ENCODE results near the gene ANAPC5. TPM values are rescaled to one million over a fixed set of nuclear protein-coding genes. Genes with fewer than 3 reads are reported as not detected.

The ANAPC5 gene
- total RNA-seq, 1 experiment from 2014 or later: 101 TPM

- TF ChIP-seq CTCF (conservative IDR thresholded peaks at IDR 0.05): no peak
These were observed 5.1 kb upstream of the ANAPC5 start for GRCh38 chr12:121357331-121357730.

More at GRCh38 chr12:121357331-121357730, 5.1 kb upstream of the ANAPC5 start:
- peaks cover 3% of the 10 kb centered on the region for H3K23me2 ChIP-seq (ENCODE audit: insufficient read length, low read depth, low read length, poor library complexity, severe bottlenecking)
- no peak overlapping the region for H2BK5ac ChIP-seq (ENCODE audit: insufficient read length, low read length)
- H2BK15ac ChIP-seq (ENCODE audit: low read depth, low read length): no peak overlapping the region
- H3K4ac ChIP-seq (ENCODE audit: low read depth, low read length): no peak overlapping the region
- H3K79me1 ChIP-seq (ENCODE audit: insufficient read depth, low read depth, low read length, poor library complexity, severe bottlenecking): no peaks in the 10 kb centered on the region
- H3K56ac ChIP-seq (ENCODE audit: insufficient read length, low read depth, low read length): no peak overlapping the region
- no peak overlapping the region for H2BK120ac ChIP-seq (ENCODE audit: low read depth, low read length, poor library complexity, severe bottlenecking)
- H2BK12ac ChIP-seq (ENCODE audit: insufficient read length, low read depth, low read length): no peak overlapping the region
- no peaks in the 10 kb centered on the region for H3K79me2 ChIP-seq (ENCODE audit: insufficient read depth, low read length)
- H3K9me3 ChIP-seq (ENCODE audit: control insufficient read depth, low read depth, low read length): no peaks in the 10 kb centered on the region
- peaks cover 4% of the 10 kb centered on the region for H4K20me1 ChIP-seq (ENCODE audit: control insufficient read depth, insufficient read depth, insufficient read length)
- peaks cover 5% of the 10 kb centered on the region; the same call in 1 of the 2 replicates for H3K27me3 Mint-ChIP-seq (ENCODE audit: low read depth)
- H3K14ac ChIP-seq (ENCODE audit: insufficient read depth, low read length): no peak overlapping the region
- H3K4me1 Mint-ChIP-seq: peaks cover 6 to 7% of the 10 kb centered on the region in 2 experiments
- no peak overlapping the region for H3K4me2 ChIP-seq (ENCODE audit: insufficient read depth, insufficient read length, low read length)
- no CpG with 5 or more reads among the region's 4 CpGs for WGBS (ENCODE audit: extremely low coverage, insufficient read length, low lambda C conversion rate)
- no peak overlapping the region for H3K4me3 Mint-ChIP-seq
- H4K8ac ChIP-seq (replicated peaks; ENCODE audit: insufficient read length, low read depth, low read length): no peak overlapping the region
- H4K91ac ChIP-seq (ENCODE audit: insufficient read length, low read depth, low read length): no peak overlapping the region
- DNase-seq: no peak
- no peak overlapping the region for H3T11ph ChIP-seq (ENCODE audit: low read length)
- no peak overlapping the region for H2BK20ac ChIP-seq (ENCODE audit: low read depth, low read length, poor library complexity, severe bottlenecking)
- no peaks in the 10 kb centered on the region for H3K27me3 ChIP-seq (ENCODE audit: insufficient read depth, low read length)
- no peak overlapping the region for H2AFZ ChIP-seq (ENCODE audit: low read length)
- no peaks in the 10 kb centered on the region for H3K9me3 Mint-ChIP-seq
- no peak overlapping the region for H3K9ac ChIP-seq (ENCODE audit: extremely low read depth, insufficient read length, low read length)
- H4K5ac ChIP-seq (ENCODE audit: insufficient read length, low read depth, low read length): no peak overlapping the region
- no peaks in the 10 kb centered on the region for H3K4me1 ChIP-seq (ENCODE audit: insufficient read depth, low read length)
- H3K27ac ChIP-seq (ENCODE audit: insufficient read length, low read depth, low read length): no peak overlapping the region
- no peak overlapping the region for H3K27ac Mint-ChIP-seq
- H2AK5ac ChIP-seq (ENCODE audit: insufficient read length, low read length): no peak overlapping the region
- H3K18ac ChIP-seq (ENCODE audit: insufficient read length, low read depth, low read length): no peak overlapping the region
- no peak overlapping the region for H3K23ac ChIP-seq (ENCODE audit: insufficient read length, low read depth, low read length)
- H3K36me3 Mint-ChIP-seq (ENCODE audit: insufficient read depth in 1 of 3, low read depth in 3 of 3): no peaks in the 10 kb centered on the region
